ENCODE data around the gene ANO9.

The ANO9 gene

DNA sequence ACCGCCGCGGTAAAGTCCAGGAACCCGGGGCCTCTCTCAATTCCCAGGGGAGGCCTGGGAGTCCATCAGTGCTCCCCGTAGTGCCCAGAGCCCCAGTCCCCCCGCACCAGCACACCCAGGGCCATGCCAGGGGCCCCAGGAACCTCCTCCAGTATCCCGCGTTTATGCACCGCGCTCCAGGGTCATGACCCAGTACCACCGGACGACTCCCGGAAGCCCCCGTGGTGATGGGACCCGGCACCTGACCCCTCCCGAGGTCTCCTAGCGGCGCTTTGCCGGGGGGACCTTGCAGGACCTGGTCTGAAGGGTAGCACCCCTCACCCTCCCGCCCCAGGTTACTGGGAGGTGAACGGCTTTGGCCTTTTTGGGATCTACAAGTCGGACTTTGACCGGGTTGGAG lies 61.3 kb downstream of the ANO9 start:
- no peak for DNase-seq

DNA sequence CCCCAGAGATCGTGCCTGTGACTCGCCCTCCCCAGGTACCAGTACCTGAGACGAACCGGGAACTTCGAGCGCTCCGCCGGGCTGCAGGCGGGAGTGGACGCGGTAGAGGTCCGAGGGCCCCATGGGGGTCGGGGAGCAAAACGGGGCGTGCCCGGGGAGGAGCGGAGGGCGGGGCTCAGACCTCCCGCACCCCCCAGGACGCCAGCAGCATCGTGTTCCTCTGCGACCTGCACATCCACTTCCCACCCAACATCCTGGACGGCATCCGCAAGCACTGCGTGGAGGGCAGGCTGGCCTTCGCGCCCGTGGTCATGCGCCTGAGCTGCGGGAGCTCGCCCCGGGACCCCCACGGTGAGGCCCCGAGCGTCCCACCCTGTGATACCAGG lies 61.7 kb downstream of the ANO9 start:
- no peak for DNase-seq

GRCh38 chr11:379205-380094 lies 62.4 kb downstream of the ANO9 start:
- DNase-seq: no peak

DNA sequence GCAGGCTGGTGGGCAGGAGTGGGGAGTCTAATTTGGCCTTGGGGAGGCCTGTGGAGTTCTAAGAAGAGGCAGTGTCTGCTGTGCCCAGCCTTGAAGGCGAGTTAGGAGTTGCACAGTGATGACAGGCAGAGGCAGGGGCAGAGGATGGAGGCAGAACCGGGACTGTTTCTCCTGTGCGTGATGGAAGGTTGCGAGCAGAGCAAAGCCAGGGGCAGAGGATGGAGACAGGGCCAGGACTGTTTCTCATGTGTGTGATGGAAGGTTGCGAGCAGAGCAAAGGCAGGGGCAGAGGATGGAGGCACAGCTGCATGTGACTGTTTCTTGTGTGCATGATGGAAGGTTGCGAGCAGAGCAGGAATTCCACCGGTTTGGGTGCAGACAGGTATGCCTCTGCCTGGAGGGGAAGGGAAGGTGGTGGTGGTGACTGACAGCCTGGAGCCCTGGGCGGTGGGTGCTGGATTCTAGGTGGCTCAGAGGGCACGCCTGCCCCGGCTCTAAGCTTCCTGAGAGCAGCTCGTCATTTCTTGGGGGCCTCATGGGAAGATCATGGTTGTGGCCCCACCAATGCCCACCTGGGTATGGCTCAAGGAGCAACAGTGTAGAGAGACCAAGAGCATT lies 63.8 kb downstream of the ANO9 start:
- DNase-seq: no peak

GRCh38 chr11:377174-377865 lies 64.5 kb downstream of the ANO9 start:
- no peak for DNase-seq

DNA sequence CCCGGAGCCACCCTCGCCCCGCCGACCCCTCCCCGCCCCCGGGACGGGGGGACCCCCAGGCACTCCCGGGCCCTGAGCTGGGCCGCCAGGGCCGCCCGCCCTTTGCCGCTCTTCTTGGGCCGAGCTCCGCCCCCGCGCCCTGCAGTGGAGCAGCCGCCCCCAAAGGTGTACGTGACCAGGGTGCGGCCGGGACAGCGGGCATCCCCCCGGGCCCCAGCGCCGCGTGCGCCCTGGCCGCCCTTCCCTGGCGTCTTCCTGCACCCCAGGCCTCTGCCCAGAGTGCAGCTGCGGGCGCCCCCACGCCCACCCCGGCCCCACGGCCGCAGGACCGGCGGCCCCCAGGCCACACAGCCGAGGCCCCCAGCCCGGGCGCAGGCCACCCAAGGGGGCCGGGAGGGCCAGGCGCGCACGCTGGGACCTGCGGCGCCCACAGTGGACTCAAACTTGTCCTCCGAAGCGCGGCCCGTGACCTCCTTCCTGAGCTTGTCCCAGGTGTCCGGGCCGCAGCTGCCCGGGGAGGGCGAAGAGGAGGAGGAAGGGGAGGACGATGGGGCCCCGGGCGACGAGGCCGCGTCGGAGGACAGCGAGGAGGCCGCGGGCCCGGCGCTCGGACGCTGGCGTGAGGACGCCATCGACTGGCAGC lies 65.2 kb downstream of the ANO9 start:
- no peak for DNase-seq

GRCh38 chr11:375065-376025 lies 66.5 kb downstream of the ANO9 start:
- DNase-seq: no peak

GRCh38 chr11:373716-374551 lies 67.9 kb downstream of the ANO9 start:
- DNase-seq: no peak

GRCh38 chr11:372809-373715 lies 68.7 kb downstream of the ANO9 start:
- no peak for DNase-seq

GRCh38 chr11:371716-372590 lies 69.9 kb downstream of the ANO9 start:
- peak; percentile 26 for DNase-seq

- DNase-seq: no peak
Measured at GRCh38 chr11:371051-371450, 70.8 kb downstream of the ANO9 start.

DNA sequence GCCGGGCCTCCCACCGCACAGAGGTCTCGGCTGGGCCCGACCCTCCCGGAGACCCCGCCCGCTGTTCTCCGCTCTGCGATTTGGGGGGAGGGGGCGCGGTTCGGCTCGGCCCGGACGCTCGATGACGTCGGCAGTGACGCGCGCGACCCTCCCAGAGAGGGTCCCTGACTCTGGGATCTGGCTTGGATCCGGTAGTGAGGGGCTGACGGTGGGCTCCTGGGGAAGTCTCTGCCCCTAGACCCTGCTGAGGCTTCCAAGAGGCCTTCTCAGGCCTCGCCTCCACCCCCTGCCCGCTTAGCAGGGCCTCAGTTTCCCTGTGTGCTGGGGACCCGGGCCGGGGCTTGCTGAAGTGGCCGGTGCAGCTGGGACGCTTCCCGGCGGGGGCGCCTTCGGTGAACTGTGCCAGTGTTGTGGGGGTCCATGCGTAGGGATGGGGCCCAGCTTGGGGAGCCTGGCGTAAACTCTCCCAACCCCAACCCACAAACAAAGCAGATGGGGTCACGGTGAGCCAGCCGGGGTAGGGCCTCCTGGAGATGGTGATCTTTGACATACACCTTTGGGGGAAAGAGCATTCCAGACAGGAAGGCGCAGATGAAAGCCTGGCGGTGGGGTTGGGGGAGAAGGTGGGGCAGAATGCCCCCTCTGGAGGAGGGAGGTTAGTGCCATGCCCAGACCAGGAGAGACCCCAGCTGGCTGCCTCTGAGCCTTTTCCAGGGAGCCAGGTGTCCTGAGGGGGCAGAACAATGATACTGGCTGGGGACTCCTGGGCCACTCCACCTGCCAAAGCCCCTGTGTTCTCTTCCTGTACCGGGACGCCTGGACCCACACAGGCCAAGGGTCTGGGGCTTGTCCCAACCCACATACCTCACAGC lies 71.5 kb downstream of the ANO9 start:
- no peak for DNase-seq

- DNase-seq: no peak
Measured at GRCh38 chr11:369336-370018, 72.3 kb downstream of the ANO9 start, which contains the start of gene B4GALNT4. B4GALNT4 (plus strand) TSS chr11:369499; CDS start chr11:369804, 305 bp downstream.

- DNase-seq: no peak
Measured at GRCh38 chr11:368414-369335, 73.1 kb downstream of the ANO9 start.

DNA sequence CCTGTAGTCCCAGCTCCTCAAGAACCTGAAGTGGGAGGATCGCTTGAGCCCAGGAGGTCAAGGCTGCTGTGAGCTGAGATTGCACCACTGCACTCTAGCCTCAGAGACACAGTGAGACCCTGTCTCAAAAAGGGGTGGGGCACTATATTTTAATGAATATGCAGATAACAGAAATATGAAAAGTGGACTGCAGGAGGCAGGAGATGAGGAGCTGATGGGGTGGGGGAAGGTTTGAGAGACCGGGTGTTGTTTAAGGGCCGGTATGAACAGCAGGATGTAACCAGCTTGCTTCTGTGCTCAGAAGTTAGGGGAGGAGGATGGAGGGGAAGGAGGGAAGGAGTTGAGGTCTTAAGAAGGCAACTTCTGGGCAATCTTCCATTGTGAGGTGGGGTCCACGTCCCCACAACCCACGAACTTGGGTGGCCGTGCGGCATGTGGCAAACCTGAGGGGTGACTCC lies 73.8 kb downstream of the ANO9 start:
- no peak for DNase-seq
